Hepatocyte (in vitro differentiated cells): ENCODE data around the gene PLEKHG4B. TPM values are rescaled to one million over a fixed set of nuclear protein-coding genes. Genes with fewer than 3 reads are reported as not detected.
A peak's percentile ranks its signal among the peaks of the same experiment; 100 is the strongest.

Experiments used
- DNase-seq: peaks from one replicate; pipeline ENCODE4 v3.0.0-alpha.2; 2016; ENCODE audit warnings: low spot score
- H2AFZ ChIP-seq: fragments of 200-600 bp; sonication (generic); 2 replicates; pipeline ENCODE4 v1.6.0; 2016; ENCODE audit warnings: antibody characterized with exemption, mild to moderate bottlenecking
- H3K27ac ChIP-seq: fragments of 200-600 bp; sonication (generic); 2 replicates; pipeline ENCODE4 v1.5.1; 2016; ENCODE audit warnings: mild to moderate bottlenecking
- H3K27me3 ChIP-seq: fragments of 200-600 bp; sonication (generic); 2 replicates; pipeline ENCODE4 v1.6.1; 2016
- H3K36me3 ChIP-seq: fragments of 200-600 bp; sonication (generic); replicated peaks from 2 replicates; pipeline ENCODE4 v1.5.1; 2016; ENCODE audit warnings: low read depth; ENCODE audit not compliant: insufficient read depth
- H3K4me1 ChIP-seq: fragments of 200-600 bp; sonication (generic); 2 replicates; pipeline ENCODE4 v1.5.1; 2016; ENCODE audit warnings: mild to moderate bottlenecking, moderate library complexity; ENCODE audit not compliant: insufficient read depth
- H3K4me2 ChIP-seq: fragments of 200-600 bp; sonication (generic); 2 replicates; pipeline ENCODE4 v1.6.0; 2016
- H3K4me3 ChIP-seq: fragments of 200-600 bp; sonication (generic); 2 replicates; pipeline ENCODE4 v1.5.1; 2016; ENCODE audit warnings: mild to moderate bottlenecking
- H3K79me2 ChIP-seq: fragments of 200-600 bp; sonication (generic); 2 replicates; pipeline ENCODE4 v1.6.0; 2017; ENCODE audit warnings: mild to moderate bottlenecking
- H3K9me2 ChIP-seq: fragments of 200-600 bp; sonication (generic); replicated peaks from 2 replicates; pipeline ENCODE4 v1.6.0; 2017; ENCODE audit warnings: mild to moderate bottlenecking; ENCODE audit not compliant: insufficient read depth
- H3K9me3 ChIP-seq: fragments of 200-600 bp; sonication (generic); 2 replicates; pipeline ENCODE4 v1.5.1; 2016; ENCODE audit warnings: low read depth, mild to moderate bottlenecking
- H4K20me1 ChIP-seq: fragments of 200-600 bp; sonication (generic); 2 replicates; pipeline ENCODE4 v1.6.0; 2016; ENCODE audit warnings: mild to moderate bottlenecking; ENCODE audit not compliant: insufficient read depth, poor library complexity, severe bottlenecking
- EZH2 ChIP-seq: fragments of 200-600 bp; sonication (generic); IDR thresholded peaks from 2 replicates; pipeline ENCODE4 v1.6.1; 2016; ENCODE audit warnings: antibody characterized with exemption, mild to moderate bottlenecking, borderline replicate concordance
- EZH2phosphoT487 ChIP-seq: fragments of 200-600 bp; sonication (generic); IDR thresholded peaks from one replicate; pipeline ENCODE4 v1.6.1; 2018; ENCODE audit warnings: antibody characterized with exemption, mild to moderate bottlenecking, low read depth, moderate library complexity; ENCODE audit not compliant: unreplicated experiment, severe bottlenecking
- WGBS: methylation state at CpG from one replicate; pipeline ENCODE4 v1.1.6; 2016; ENCODE audit warnings: low lambda C conversion rate; ENCODE audit errors: missing lambda C conversion rate; 5-methylcytosine and 5-hydroxymethylcytosine counted together
- polyA plus RNA-seq: library from polyadenylated mRNA; unstranded; fragments of >200 nt; fragmentation: Nextera tagmentation; extraction: Ambion mirVana; gene quantifications from 2 replicates; pipeline ENCODE4 v1.2.1, GENCODE V29; 2016
- total RNA-seq: library from RNA; depleted of rRNA; stranded (reverse); fragments of >200 nt; gene quantifications from 2 replicates; pipeline ENCODE4 v1.2.3, GENCODE V29; 2014
- TF ChIP-seq, protein P1 (sequence below): fragments of 200-600 bp; sonication (generic); IDR thresholded peaks from 2 replicates; pipeline ENCODE4 v1.5.1; 2016; ENCODE audit warnings: antibody characterized with exemption, mild to moderate bottlenecking; ENCODE audit not compliant: poor library complexity

PLEKHG4B gene
- total and polyA plus RNA-seq, 2 experiments from 2014 or later, result 3.6 to 4.0 TPM

DNA sequence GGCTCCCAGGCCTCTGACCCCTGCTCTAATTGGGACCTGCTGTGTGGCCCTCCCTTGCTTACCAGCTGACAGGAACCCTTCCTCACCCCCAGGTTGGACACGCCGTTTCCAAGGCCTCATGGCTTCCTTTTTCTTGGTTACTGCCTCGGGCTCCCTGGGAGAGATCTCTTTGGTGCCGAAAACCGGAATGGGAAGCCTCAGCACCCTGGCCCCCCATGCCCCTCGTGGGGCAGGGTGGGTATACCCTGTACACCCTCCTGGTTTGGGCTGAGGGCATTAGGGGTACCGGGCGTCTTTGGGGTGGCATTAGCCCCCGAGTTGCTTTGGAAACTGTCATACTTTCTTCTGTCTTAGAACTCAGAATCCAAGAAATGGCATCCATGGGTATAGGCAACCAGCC, 89.2 kb downstream of the PLEKHG4B start:
- no peaks in the 10 kb centered on the region for H3K9me3 ChIP-seq
- H4K20me1 ChIP-seq, result no peaks in the 10 kb centered on the region
- H3K27me3 ChIP-seq, result no peaks in the 10 kb centered on the region
- H3K4me1 ChIP-seq, result no peaks in the 10 kb centered on the region
- no peaks in the 10 kb centered on the region for H3K79me2 ChIP-seq
- no peak overlapping the region for H3K27ac ChIP-seq
- no peak overlapping the region for H2AFZ ChIP-seq
- H3K36me3 ChIP-seq, result no peaks in the 10 kb centered on the region
- no peak overlapping the region for H3K4me2 ChIP-seq
- TF ChIP-seq, protein P1, sequence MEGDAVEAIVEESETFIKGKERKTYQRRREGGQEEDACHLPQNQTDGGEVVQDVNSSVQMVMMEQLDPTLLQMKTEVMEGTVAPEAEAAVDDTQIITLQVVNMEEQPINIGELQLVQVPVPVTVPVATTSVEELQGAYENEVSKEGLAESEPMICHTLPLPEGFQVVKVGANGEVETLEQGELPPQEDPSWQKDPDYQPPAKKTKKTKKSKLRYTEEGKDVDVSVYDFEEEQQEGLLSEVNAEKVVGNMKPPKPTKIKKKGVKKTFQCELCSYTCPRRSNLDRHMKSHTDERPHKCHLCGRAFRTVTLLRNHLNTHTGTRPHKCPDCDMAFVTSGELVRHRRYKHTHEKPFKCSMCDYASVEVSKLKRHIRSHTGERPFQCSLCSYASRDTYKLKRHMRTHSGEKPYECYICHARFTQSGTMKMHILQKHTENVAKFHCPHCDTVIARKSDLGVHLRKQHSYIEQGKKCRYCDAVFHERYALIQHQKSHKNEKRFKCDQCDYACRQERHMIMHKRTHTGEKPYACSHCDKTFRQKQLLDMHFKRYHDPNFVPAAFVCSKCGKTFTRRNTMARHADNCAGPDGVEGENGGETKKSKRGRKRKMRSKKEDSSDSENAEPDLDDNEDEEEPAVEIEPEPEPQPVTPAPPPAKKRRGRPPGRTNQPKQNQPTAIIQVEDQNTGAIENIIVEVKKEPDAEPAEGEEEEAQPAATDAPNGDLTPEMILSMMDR, result no peak
- TF ChIP-seq EZH2, result no peak
- no peak for TF ChIP-seq EZH2phosphoT487
- no peak for DNase-seq
- no peak overlapping the region for H3K4me3 ChIP-seq
- WGBS, result 96% methylated on average over 9 of the region's 9 CpGs
- H3K9me2 ChIP-seq, result no peaks in the 10 kb centered on the region

DNA sequence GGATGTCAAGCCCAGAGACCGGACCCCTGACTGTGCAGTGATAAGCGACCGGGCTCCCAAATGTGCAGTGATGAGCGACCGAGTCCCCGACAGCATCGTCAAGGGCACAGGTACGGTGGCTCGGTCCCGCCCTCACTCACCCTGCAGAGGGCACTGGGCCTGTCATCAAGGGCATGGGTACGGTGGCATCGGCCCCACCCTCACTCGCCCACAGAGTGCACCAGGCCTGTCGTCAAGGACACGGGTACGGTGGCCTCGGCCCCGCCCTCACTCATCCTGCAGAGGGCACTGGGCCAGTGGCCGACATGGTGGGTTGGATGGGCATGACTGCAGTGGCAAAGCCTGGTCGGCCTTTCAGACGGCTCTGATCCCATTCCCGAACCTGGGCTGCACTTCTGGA, 89.6 kb downstream of the PLEKHG4B start:
- WGBS, result 96% methylated on average over 22 of the region's 22 CpGs

DNA sequence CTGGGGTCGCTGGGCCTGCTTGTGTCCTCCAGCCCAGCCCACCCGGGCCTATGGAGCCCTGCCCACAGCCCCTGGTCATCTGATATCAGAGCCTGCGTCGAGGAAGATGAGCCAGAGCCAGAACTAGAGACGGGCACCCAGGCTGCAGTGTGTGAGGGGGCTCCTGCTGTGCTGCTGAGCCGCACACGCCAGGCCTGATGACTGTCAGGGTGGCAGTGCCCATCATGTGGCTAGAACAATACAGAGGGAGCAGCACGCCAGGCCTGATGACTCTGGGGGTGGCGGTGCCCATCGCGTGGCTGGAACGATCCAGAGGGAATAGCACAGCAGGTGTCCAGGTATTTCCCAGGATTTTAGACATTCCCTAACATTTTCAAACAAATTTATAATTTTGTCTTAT, 90.2 kb downstream of the PLEKHG4B start:
- no peaks in the 10 kb centered on the region for H3K79me2 ChIP-seq
- H3K27ac ChIP-seq, result no peak overlapping the region
- TF ChIP-seq, protein P1, result no peak
- TF ChIP-seq EZH2, result no peak
- TF ChIP-seq EZH2phosphoT487, result no peak
- no peak for DNase-seq
- H3K4me3 ChIP-seq, result no peak overlapping the region
- no peaks in the 10 kb centered on the region for H3K4me1 ChIP-seq
- no peaks in the 10 kb centered on the region for H3K27me3 ChIP-seq
- H3K4me2 ChIP-seq, result no peak overlapping the region
- no peaks in the 10 kb centered on the region for H3K36me3 ChIP-seq
- no peaks in the 10 kb centered on the region for H4K20me1 ChIP-seq
- H3K9me3 ChIP-seq, result no peaks in the 10 kb centered on the region
- WGBS, result 93% methylated on average over 12 of the region's 12 CpGs
- no peaks in the 10 kb centered on the region for H3K9me2 ChIP-seq
- no peak overlapping the region for H2AFZ ChIP-seq

More for the DNA sequence above, 89.6 kb downstream of the PLEKHG4B start:
- Histone ChIP-seq H3K9me3 (no peaks in the 10 kb centered on the region), H2AFZ (no peak overlapping the region), H3K27me3 (no peaks in the 10 kb centered on the region), H3K4me1 (no peaks in the 10 kb centered on the region), H3K9me2 (no peaks in the 10 kb centered on the region), H4K20me1 (no peaks in the 10 kb centered on the region), H3K36me3 (no peaks in the 10 kb centered on the region), H3K27ac (no peak overlapping the region), H3K4me2 (no peak overlapping the region), H3K79me2 (no peaks in the 10 kb centered on the region), H3K4me3 (no peak overlapping the region)
- DNase-seq, result no peak
- TF ChIP-seq EZH2phosphoT487, result no peak

DNA sequence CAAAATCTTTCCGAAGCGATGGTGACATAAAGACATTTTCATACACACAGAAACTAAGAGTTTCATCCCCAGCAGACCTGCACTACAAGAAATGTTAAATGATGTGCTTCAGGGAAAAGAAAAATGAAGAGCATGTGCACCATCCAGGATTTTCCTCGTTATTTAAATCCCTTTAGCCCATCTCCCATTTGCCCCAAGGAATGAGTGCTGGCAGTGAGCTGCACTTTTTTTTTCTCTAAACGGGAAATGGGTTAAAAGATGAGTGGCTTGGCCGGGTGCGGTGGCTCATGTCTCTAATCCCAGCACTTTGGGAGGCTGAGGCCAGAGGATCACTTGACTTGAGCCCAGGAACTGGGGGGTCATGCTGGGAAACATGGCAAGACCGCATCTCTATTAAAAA, 92.5 kb downstream of the PLEKHG4B start:
- Histone ChIP-seq H2AFZ (no peak overlapping the region), H3K79me2 (no peaks in the 10 kb centered on the region), H3K36me3 (no peaks in the 10 kb centered on the region), H4K20me1 (no peaks in the 10 kb centered on the region), H3K4me2 (no peak overlapping the region), H3K9me3 (no peaks in the 10 kb centered on the region), H3K27ac (peak overlapping the region; percentile 16), H3K4me3 (no peak overlapping the region), H3K27me3 (no peaks in the 10 kb centered on the region), H3K4me1 (no peaks in the 10 kb centered on the region), H3K9me2 (no peaks in the 10 kb centered on the region)
- TF ChIP-seq, protein P1, result no peak
- TF ChIP-seq EZH2 (no peak), EZH2phosphoT487 (no peak)
- WGBS, result 76% methylated on average over 7 of the region's 7 CpGs
- no peak for DNase-seq
